Tibial artery (tissue), 4 donors: ENCODE measurements around the gene KXD1.
"Not testable (repeated sequence)": the region's sequence is repeated elsewhere in the genome, so short reads cannot be mapped to it uniquely, and the experiment has no call there.

Source experiments
- DNase-seq, 2 donors: peaks; one replicate each; pipeline ENCODE4 v3.0.0-alpha.2; 2019
- H3K27ac ChIP-seq, 2 donors: fragments of 200-600 bp; sonication (generic) in 1 of 2; 1 replicate in 1 of 2; 2 replicates in 1 of 2; pipeline ENCODE4 v1.5.1; 2018 to 2019; ENCODE audit warnings: mild to moderate bottlenecking in 1 of 2
- H3K27me3 ChIP-seq, 2 donors: fragments of 200-600 bp; sonication (generic) in 1 of 2; one replicate each; pipeline versions ENCODE4 v1.5.1 to v1.6.0; 2016 to 2019
- H3K36me3 ChIP-seq, 3 donors: fragments of 200-600 bp; sonication (generic) in 2 of 3; one replicate each; pipeline ENCODE4 v1.5.1; 2016 to 2019; ENCODE audit warnings: mild to moderate bottlenecking in 2 of 3
- H3K4me1 ChIP-seq, 4 donors: fragments of 200-600 bp; sonication (generic) in 2 of 4; 1 replicate in 3 of 4; 2 replicates in 1 of 4; pipeline ENCODE4 v1.5.1; 2016 to 2019
- H3K4me3 ChIP-seq, 2 donors: fragments of 200-600 bp; sonication (generic) in 1 of 2; 1 replicate in 1 of 2; 2 replicates in 1 of 2; pipeline ENCODE4 v1.5.1; 2018 to 2019; ENCODE audit warnings: mild to moderate bottlenecking in 2 of 2
- H3K9me3 ChIP-seq, 3 donors: fragments of 200-600 bp; sonication (generic) in 1 of 3; one replicate each; pipeline ENCODE4 v1.5.1; 2016 to 2019
- intact Hi-C: fragments of 100-400 bp; cut with DNase I; formaldehyde crosslinking; loops from one replicate; pipeline ENCODE4 v1.15.0; 2023; ENCODE audit warnings: low total_unique reads
- TF ChIP-seq, protein P1 (sequence below), 2 experiments: fragments of 200-600 bp in 1 of 2; fragments of 450-650 bp in 1 of 2; IDR thresholded peaks; one replicate each; pipeline ENCODE4 v1.5.1; 2017 to 2019; ENCODE audit warnings: antibody characterized with exemption in 2 of 2, mild to moderate bottlenecking in 1 of 2, moderate library complexity in 1 of 2

KXD1 gene

DNA sequence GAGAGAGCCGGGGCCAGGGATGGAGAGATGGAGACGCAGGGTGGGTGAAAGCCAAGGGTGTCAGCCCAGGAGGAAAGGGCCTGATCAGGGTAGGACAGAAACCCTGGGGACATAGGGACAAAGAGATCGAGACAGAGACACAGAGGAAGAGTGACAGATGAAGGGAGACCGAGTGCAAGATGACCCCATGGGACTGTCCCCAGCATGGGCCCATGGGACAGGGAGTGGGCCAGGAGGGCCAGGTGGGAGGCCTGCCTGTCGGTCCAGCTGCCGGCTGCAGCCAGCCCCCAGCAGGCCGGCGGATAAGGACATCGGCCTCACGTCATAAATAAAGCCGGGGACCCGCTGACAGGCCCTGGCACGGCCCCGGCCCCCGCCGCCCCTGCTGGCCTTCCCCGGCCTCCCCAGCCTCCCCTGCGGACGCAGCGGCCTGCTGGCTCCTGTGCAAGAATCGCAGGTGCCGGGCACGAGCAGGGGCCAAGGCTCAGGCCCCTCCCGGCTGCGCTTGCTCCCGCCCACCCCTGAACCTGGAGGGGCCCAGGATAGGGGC lies 37.2 kb downstream of the KXD1 start:
- no peak for DNase-seq
- TF ChIP-seq, protein P1, sequence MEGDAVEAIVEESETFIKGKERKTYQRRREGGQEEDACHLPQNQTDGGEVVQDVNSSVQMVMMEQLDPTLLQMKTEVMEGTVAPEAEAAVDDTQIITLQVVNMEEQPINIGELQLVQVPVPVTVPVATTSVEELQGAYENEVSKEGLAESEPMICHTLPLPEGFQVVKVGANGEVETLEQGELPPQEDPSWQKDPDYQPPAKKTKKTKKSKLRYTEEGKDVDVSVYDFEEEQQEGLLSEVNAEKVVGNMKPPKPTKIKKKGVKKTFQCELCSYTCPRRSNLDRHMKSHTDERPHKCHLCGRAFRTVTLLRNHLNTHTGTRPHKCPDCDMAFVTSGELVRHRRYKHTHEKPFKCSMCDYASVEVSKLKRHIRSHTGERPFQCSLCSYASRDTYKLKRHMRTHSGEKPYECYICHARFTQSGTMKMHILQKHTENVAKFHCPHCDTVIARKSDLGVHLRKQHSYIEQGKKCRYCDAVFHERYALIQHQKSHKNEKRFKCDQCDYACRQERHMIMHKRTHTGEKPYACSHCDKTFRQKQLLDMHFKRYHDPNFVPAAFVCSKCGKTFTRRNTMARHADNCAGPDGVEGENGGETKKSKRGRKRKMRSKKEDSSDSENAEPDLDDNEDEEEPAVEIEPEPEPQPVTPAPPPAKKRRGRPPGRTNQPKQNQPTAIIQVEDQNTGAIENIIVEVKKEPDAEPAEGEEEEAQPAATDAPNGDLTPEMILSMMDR (IDR thresholded peaks at IDR 0.05) = no peak
- H3K36me3 ChIP-seq = peaks cover 7 to 20% (median 17%) of the 10 kb centered on the region in 3 donors
- peaks cover 0 to 24% of the 10 kb centered on the region in 2 donors for H3K27me3 ChIP-seq
- intact Hi-C loops = loop anchor here (5.0 to 10.0 kb wide), 2 partner anchors 77 to 250 kb away; no protein-coding TSS in a partner anchor
- peak overlapping the region; percentile 27 to 42 for H3K4me3 ChIP-seq
- no peaks in the 10 kb centered on the region for H3K9me3 ChIP-seq
- H3K27ac ChIP-seq = peak overlapping the region; percentile 51 to 74
- H3K4me1 ChIP-seq = peaks cover 0 to 28% (median 22%) of the 10 kb centered on the region in 4 donors

DNA sequence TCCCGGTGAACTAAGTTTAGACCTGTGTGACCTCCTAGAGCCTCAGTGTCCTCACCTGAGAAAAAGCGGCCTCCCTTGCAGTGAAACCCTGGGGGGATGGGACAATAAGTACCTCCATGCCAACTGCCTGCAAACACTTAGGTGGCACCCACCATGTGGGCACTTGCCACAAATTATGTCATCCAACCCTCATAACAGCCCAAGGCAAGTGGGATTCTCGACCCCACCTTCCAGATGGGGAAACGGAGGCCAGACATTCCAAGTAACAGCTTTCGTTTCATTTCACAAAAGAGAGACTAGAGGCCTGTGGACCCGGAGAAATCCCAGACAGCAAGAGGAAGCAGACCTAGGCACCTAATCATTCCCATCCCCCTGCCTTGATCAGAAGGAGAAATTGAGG lies 37.8 kb downstream of the KXD1 start:
- Histone ChIP-seq H3K4me1 (peaks cover 0 to 23% (median 19%) of the 10 kb centered on the region in 4 donors), H3K9me3 (no peaks in the 10 kb centered on the region), H3K27me3 (peaks cover 0 to 30% of the 10 kb centered on the region in 2 donors), H3K27ac (peak overlapping the region; percentile 51 to 74), H3K36me3 (peaks cover 7 to 18% (median 17%) of the 10 kb centered on the region in 3 donors), H3K4me3 (no peak overlapping the region)
- intact Hi-C loops = loop anchor here (5.0 to 10.0 kb wide), 2 partner anchors 77 to 249 kb away; no protein-coding TSS in a partner anchor
- no peak for DNase-seq
- TF ChIP-seq, protein P1 (IDR thresholded peaks at IDR 0.05) = no peak

DNA sequence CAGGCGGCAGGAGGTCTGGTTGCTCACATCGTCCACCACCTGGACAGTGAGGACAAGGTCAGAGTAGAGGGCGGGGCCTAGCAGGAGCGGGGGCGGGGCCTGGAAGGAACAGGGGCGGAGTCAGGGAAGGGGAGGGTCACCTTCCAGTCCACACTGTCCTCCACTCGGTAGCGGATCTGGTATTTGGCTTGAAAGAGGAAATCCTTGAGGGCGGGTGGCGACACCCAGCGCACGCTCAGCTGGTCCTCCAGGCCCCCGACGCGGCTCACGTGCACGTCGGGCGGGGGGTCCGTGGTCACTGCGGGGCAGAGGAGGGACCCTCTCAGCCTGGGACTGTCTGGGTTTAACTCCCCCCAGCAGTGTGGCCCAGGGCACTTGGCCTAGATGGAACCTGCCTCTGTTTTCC lies 39.1 kb downstream of the KXD1 start:
- no peaks in the 10 kb centered on the region for H3K9me3 ChIP-seq
- intact Hi-C loops = loop anchor here (5.0 to 10.0 kb wide), 2 partner anchors 76 to 248 kb away; no protein-coding TSS in a partner anchor
- peaks cover 0 to 34% of the 10 kb centered on the region in 2 donors for H3K27me3 ChIP-seq
- TF ChIP-seq, protein P1 (IDR thresholded peaks at IDR 0.05) = no peak
- H3K4me1 ChIP-seq = peaks cover 0 to 22% (median 19%) of the 10 kb centered on the region in 4 donors
- peaks cover 5 to 17% (median 7%) of the 10 kb centered on the region in 3 donors for H3K36me3 ChIP-seq
- DNase-seq = peak; percentile 63 to 81
- H3K4me3 ChIP-seq = no peak overlapping the region
- no peak overlapping the region for H3K27ac ChIP-seq

DNA sequence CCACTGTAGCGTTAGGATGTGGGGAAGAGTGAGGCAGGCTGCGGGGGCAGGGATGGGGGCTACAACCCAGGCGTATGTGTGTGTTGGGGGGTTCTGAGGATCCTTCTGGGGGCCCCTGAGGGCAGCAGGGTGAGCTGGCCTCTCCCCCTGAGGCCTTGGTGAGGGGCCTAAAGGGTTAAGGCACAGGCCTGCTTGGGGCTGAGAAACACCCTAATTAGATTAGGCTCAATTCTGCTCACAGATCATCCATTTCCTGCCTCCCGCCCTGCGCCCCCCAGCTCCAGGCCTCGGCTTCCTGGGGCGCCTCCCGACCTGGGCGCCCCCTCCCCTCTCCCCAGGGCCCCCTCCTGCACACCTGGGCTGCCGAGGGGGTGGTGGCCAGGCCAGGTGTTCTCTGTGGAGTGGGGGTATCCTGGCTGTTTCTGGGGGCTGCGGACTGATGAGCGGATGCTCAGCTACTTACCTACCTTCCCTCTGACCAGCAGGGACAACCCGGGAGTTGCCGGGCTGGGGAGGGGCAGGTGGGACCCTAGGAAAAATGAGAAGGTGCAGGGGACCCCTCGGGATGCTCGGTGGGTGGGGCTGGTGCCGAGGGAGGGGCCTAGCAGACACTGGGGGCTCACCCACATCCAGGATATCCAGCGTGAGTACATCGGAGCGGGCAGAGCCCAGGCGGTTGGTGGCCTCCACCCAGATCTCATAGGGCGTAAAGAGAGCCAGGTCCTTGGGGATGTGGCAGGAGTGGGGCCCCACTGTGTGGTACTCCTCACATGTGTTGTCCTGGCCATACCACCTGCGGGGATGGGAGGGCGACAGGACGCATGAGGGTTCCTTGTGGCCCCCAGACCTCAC lies 40.4 kb downstream of the KXD1 start:
- H3K36me3 ChIP-seq = peaks cover 0 to 17% (median 7%) of the 10 kb centered on the region in 3 donors
- no peaks in the 10 kb centered on the region for H3K9me3 ChIP-seq
- peaks cover 0 to 34% of the 10 kb centered on the region in 2 donors for H3K27me3 ChIP-seq
- TF ChIP-seq, protein P1 (IDR thresholded peaks at IDR 0.05) = no peak
- no peak overlapping the region for H3K27ac ChIP-seq
- no peak for DNase-seq
- H3K4me3 ChIP-seq = no peak overlapping the region
- peaks cover 0 to 28% (median 19%) of the 10 kb centered on the region in 4 donors for H3K4me1 ChIP-seq
- intact Hi-C loops = loop anchor here (5.0 to 10.0 kb wide), 2 partner anchors 74 to 247 kb away; no protein-coding TSS in a partner anchor

DNA sequence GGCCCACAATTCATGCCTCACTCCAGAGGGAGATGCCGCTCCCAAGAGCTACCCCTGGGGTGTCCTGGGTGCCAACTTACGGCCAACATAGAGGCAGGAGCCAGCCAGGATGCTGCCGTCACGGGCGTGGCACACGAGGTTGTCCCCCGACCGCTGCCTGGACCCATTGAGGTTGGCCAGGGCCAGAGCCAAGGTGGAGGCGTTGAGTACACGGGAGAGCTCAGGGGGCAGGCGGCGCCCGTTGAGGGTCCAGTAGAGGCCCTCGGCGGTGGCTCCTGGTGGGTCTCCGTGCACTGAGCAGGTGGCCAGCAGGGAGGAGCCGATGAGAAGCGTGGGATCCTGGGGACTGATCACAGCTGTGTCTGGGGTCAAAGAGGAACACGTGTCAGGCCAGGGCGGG lies 41.8 kb downstream of the KXD1 start:
- H3K4me1 ChIP-seq = peaks cover 0 to 35% (median 22%) of the 10 kb centered on the region in 4 donors
- TF ChIP-seq, protein P1 (IDR thresholded peaks at IDR 0.05) = no peak
- DNase-seq = no peak
- H3K4me3 ChIP-seq = no peak overlapping the region
- no peaks in the 10 kb centered on the region for H3K9me3 ChIP-seq
- H3K36me3 ChIP-seq = peaks cover 0 to 17% (median 7%) of the 10 kb centered on the region in 3 donors
- H3K27me3 ChIP-seq = peaks cover 0 to 45% of the 10 kb centered on the region in 2 donors
- H3K27ac ChIP-seq = no peak overlapping the region
- intact Hi-C loops = loop anchor here (5.0 to 10.0 kb wide), 2 partner anchors 73 to 245 kb away; no protein-coding TSS in a partner anchor

DNA sequence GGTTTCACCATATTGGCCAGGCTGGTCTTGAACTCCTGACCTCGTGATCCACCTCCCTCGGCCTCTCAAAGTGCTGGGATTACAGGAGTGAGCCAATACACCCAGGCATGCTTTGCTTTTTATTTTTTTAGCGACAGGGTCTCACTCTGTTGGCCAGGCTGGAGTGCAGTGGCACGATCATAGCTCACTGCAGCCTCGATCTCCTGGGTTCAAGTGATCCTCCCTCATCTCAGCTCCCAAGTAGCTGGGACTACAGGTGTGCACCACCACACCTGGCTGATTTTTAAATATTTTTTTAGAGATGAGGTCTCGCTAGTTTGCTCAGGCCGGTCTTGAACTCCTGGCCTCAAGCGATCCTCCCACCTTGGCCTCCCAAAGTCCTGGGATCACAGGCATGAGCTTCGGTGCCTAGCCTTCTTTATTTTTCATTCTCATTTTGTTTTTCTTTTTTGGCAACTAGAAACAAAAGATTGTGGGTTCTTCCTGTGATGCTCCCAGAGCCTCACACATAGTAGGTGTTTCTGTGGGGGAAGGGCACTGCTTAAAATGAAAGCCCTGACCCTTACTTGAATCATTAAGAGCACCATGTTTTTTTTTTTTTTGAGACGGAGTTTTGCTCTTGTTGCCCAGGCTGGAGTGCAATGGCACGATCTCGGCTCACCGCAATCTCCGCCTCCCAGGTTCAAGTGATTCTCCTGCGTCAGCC lies 43.2 kb downstream of the KXD1 start:
- H3K9me3 ChIP-seq, H3K4me3 ChIP-seq, DNase-seq, intact Hi-C loops, H3K27ac ChIP-seq: not testable (repeated sequence)
- Histone ChIP-seq H3K4me1 (peaks cover 0 to 28% (median 16%) of the 10 kb centered on the region in 4 donors), H3K27me3 (peaks cover 0 to 59% of the 10 kb centered on the region in 2 donors), H3K36me3 (peaks cover 0 to 17% (median 7%) of the 10 kb centered on the region in 3 donors)
